Stimulated activated CD4-positive, alpha-beta T cell treated with anti-CD3 and anti-CD28 coated beads, Interleukin-15, amount 100 ng/mL, for 24 hours (primary cell): Measurements from ENCODE around the gene HACL1.
A peak's percentile ranks its signal among the peaks of the same experiment; 100 is the strongest.
"Not testable (repeated sequence)": the region's sequence is repeated elsewhere in the genome, so short reads cannot be mapped to it uniquely, and the experiment has no call there.

Experiments used
- DNase-seq: peaks from one replicate; pipeline ENCODE4 v3.0.0-alpha.2; 2020

Gene HACL1

GRCh38 chr3:15629860-15630597 lies 28.7 kb upstream of the HACL1 start:
- peak; percentile 72 for DNase-seq

GRCh38 chr3:15628967-15629366 lies 27.6 kb upstream of the HACL1 start:
- no peak for DNase-seq

GRCh38 chr3:15623535-15624440 lies 22.4 kb upstream of the HACL1 start:
- DNase-seq: no peak

GRCh38 chr3:15619659-15620464 lies 18.5 kb upstream of the HACL1 start:
- not testable (repeated sequence) for DNase-seq

GRCh38 chr3:15616053-15616452 lies 14.7 kb upstream of the HACL1 start:
- no peak for DNase-seq

GRCh38 chr3:15614958-15615357 lies 13.6 kb upstream of the HACL1 start:
- no peak for DNase-seq

- no peak for DNase-seq
These were observed 10.6 kb upstream of the HACL1 start for GRCh38 chr3:15612001-15612400.

GRCh38 chr3:15611018-15611417 lies 9.6 kb upstream of the HACL1 start:
- DNase-seq: no peak

- no peak for DNase-seq
These were observed 8.9 kb upstream of the HACL1 start for GRCh38 chr3:15610082-15610759.

- no peak for DNase-seq
These were observed 5.1 kb upstream of the HACL1 start for GRCh38 chr3:15606434-15606891.

GRCh38 chr3:15604584-15604983 lies 3.2 kb upstream of the HACL1 start:
- DNase-seq: not testable (repeated sequence)

GRCh38 chr3:15602816-15603215 lies 1.4 kb upstream of the HACL1 start:
- not testable (repeated sequence) for DNase-seq

GRCh38 chr3:15602146-15602536 lies 772 bp upstream of the HACL1 start:
- no peak for DNase-seq

GRCh38 chr3:15601046-15601398 lies 347 bp downstream of the HACL1 start:
- DNase-seq: no peak

GRCh38 chr3:15595955-15596354 lies 5.4 kb downstream of the HACL1 start:
- DNase-seq: no peak

GRCh38 chr3:15592968-15593367 lies 8.4 kb downstream of the HACL1 start:
- DNase-seq: no peak

- no peak for DNase-seq
These were observed 9.4 kb downstream of the HACL1 start for GRCh38 chr3:15591928-15592327.

- no peak for DNase-seq
These were observed 10.1 kb downstream of the HACL1 start for GRCh38 chr3:15591242-15591641.

GRCh38 chr3:15585111-15585845 lies 16.1 kb downstream of the HACL1 start:
- DNase-seq: no peak

- no peak for DNase-seq
These were observed 19.6 kb downstream of the HACL1 start for GRCh38 chr3:15581471-15582394.

- no peak for DNase-seq
These were observed 22.3 kb downstream of the HACL1 start for GRCh38 chr3:15579051-15579450.
